HG03196 (cell line): Measurements from ENCODE around the gene GRM8.

Source experiments
- ATAC-seq: cut with Tn5 transposase; IDR thresholded peaks from one replicate; pipeline ENCODE4 v1.9.1; 2021; ENCODE audit not compliant: unreplicated experiment

Gene GRM8

DNA sequence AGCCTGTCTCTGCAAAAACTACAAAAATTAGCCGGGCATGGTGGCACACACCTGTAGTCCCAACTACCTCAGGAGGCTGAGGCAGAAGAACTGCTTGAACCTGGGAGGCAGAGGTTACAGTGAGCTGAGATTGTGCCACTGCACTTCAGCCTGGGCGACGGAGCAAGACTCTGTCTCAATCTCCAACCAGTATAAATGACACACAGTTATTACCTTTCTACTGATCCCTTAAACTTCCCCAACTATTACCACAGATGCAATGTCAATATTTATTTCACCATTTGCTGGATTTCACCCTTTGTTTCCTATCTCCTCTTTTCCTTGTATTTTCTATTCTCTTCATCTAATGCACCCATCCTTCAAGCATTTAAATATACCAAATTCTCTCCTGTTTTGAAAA lies 431.8 kb downstream of the GRM8 start:
- no peak for ATAC-seq

DNA sequence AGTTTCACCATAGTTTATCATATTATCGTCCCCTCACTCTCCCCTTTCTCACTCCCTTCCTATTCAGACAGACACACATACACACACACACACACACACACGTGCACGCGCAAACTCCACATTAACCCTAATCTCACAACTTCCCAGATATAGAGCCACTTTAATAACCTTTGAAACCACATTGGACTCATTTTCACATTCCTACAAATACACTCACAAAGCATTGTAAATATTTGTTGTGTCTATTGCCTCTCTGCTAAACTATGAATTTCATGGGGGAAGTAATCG lies 433.6 kb downstream of the GRM8 start:
- no peak for ATAC-seq

GRCh38 chr7:126818393-126819196 lies 434.1 kb downstream of the GRM8 start:
- ATAC-seq: no peak

DNA sequence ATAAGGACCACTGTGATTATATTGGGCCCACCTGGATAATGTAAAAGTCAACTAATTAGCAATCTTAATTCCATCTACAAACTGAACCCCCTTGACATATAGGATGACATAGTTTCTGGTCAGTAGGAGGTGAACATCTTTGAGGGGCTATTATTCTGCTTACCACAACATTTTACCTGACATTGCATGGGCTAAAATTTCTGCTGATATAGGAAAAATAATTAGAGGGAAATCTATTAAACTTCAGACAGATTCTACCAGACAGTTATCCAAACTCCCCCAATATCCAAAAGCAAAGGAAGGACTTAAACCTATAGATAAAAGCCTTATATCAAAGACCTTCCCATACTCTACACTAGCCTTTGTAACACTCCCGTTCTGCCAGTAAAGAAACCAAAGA lies 443.6 kb downstream of the GRM8 start:
- no peak for ATAC-seq

DNA sequence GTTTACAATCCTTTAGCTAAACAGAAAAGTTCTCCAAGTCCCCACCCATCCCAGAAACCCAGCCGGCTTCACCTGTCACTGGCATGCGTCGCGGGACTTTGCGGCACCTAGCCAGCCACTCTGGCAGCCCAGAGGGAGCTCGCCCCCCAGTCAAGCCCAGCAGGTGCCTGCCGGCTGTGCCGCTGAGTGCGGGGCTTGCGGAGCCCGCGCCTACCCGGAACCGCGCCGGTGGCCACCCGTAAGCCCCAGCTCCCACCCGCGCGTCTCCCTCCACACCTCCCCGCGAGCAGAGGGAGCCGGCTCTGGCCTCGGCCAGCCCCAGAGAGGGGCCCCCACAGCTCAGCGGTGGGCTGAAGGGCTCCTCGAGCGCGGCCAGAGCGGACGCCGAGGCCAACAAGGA lies 446.1 kb downstream of the GRM8 start:
- no peak for ATAC-seq

DNA sequence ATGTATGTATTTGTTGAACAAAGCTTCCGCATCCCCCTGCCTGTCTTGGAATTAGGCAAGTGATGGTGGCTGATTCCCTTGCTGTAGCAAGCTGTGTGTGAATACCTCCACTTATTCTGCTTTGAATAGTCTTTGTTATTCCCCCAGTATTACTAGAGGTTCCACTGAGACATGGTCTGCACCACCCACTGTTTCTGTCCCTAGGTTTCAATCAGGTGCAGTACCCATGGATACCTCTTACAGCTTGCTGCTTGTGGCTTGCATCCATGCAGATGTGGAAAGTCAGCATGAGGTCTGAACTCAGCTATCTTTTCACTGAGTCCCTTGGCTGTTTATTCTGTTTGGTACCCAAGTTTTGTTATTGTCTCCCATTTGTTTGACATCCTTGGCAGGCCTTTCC lies 447.4 kb downstream of the GRM8 start:
- no peak for ATAC-seq

GRCh38 chr7:126804604-126805003 lies 448.1 kb downstream of the GRM8 start:
- ATAC-seq: peak; percentile 88

GRCh38 chr7:126803990-126804389 lies 448.8 kb downstream of the GRM8 start:
- ATAC-seq: no peak

DNA sequence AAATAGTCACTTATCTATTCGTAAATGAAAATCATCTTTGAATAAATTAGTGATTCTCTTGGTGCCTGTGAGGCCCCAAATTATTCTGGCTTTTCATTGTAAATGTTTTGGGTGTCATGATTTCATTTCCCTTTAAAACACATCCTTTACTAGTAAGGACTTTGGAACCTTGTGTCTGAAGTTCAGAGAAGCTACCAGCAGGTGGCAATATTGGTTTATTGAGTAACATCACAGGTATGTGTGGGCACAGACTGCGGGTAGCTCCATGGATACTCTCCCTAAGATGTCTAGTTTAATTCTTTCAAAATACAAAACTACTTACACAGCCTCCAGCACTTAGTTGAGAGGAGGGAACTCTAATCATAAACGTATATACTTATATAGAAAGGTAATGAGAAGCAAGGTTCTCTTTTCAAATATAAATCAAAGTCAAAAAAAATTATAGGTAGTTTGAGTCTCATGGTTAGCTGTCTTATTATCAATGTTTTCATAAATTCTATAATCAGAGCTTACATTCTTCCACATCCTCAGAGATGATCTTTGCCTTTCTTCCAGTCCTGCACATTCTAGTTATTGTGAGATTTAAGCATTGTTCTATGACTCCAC lies 449.6 kb downstream of the GRM8 start:
- ATAC-seq: peak; percentile 87

GRCh38 chr7:126801733-126802132 lies 451.0 kb downstream of the GRM8 start:
- ATAC-seq: no peak

DNA sequence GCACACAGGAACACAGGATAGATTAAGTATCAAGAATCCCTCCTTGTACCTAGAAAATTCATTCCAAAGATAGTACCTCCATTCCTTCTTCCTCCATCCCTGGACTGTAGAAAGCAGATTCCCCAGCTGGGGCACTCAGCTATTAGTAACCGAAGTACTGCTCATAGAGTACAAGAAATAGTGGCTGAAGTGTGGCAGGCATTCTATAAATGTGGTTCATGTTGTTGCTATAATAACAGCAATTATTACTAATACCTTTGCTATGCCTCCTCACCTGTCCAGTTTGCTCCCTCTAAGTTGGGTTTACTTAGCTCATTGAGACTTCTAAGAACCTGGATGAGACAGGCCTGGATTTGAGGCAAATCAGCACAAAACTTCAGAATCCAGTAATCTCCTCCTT lies 453.2 kb downstream of the GRM8 start:
- ATAC-seq: no peak

DNA sequence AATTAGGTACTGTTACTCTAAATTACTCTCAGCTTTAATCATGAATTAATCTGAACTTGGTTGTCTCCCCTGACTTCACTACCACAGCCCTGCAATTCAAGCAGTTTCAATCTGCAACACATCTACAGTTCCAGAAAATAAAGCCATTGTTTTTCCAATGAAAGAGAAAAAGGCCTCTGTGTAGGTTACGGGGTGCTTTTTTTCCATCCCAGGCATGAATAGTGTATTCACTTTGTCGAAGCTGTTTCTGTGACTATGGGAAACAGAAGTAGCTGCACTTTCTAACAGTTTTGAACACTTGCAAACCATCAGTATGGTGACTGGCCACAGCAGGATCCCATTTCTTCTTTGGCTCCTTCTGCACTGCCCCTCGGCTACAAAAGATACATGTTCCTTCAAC lies 460.2 kb downstream of the GRM8 start:
- no peak for ATAC-seq

DNA sequence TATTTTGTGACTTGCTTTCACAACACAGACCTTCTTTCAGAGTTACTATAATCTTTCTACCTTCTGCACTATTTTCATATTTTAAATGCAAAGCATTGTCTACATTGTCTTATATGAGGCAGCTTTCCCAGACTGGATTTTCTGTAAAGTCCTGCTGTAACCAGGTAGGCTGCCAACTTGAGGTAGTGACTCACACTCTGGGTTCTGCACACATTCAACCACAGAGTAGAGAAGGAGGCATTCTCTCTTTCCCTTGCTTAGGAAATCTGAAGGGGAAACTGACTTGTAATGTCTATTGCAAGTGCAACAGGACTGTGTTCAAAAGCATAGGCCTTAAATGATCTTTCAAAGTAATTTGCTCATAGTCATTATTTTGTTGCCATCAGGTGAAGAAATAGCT lies 461.4 kb downstream of the GRM8 start:
- no peak for ATAC-seq

DNA sequence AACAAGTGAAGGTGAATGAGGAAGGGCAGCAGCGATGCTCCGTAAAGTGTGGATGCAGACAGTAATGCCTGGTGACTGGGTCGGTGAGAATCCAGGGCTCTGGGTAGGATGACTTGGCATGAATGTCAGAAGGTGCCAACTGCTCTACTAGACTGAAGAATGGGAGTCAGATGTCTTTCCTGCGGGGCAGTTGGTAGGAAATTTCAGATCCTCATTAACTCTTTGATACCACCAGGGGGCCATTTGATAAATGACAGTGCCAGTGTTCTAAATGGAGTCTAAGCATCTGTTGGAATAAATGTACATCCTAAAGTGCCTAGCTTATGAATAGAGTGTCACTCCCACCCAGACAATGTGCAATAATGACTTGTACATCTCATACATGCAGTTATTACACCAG lies 462.0 kb downstream of the GRM8 start:
- ATAC-seq: no peak

DNA sequence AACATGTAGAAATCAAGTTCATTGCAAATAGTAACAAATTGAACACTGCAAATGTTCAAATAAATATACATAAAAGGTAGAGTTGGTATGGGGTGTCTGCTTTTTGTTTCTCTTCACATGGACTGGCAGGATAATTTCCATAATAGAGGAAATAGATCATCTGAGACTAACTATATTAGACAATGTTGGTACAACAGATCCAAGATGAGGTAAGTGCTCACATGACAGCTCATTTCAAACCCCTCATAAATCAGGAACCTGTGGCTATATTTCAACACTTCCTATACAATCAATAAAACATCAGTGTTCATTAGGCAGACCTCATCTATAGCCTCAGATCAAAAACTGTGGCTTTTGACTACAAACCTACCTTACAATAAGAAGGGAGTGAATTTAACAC lies 469.1 kb downstream of the GRM8 start:
- ATAC-seq: no peak

- peak; percentile 70 for ATAC-seq
These were observed 471.7 kb downstream of the GRM8 start for GRCh38 chr7:126780993-126781392.

- no peak for ATAC-seq
These were observed 474.6 kb downstream of the GRM8 start for GRCh38 chr7:126778101-126778500.

- no peak for ATAC-seq
These were observed 476.2 kb downstream of the GRM8 start for GRCh38 chr7:126776498-126776897.

- no peak for ATAC-seq
These were observed 478.7 kb downstream of the GRM8 start for GRCh38 chr7:126774077-126774476.

DNA sequence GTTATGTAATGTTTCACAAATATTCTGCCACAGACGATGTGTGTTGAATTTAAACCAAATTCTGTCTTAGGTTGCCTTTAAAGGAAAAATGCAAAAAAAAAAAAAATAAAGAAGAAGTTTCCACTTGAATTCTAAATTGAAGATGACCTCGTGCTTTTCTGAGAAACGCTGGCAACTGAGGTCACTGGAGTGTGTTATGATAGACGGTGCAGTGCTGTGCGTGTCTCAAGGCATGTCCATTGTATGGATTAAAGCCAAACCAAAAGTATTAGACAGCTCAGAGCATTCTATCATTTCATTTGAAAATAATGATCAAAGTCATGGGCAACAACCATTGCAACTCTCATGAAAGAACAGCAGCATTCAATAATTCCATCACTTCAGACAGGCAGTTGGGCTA lies 483.9 kb downstream of the GRM8 start:
- ATAC-seq: no peak

GRCh38 chr7:126760914-126761577 lies 491.7 kb downstream of the GRM8 start:
- ATAC-seq: no peak

DNA sequence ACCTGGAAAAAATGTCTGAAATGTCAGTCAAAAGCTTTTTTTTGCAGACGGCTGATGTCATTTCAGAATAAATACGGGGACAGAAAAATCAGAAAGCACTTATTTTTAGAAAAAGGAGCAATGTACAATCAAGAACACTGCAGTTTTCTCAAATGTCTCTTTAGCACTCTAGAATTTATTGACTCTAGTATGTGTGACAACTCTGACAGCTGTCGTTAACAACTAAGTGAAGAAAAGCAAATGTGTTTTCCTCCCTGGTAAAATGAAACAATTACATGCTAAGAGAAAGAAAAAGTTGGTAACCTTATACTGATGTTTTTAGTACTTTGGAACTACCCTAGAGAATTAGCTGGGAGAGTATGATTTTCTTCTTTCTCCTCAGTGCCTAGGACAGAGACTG lies 497.4 kb downstream of the GRM8 start:
- ATAC-seq: no peak
